A549 (cell line): ENCODE results near the gene CTBP2. TPM values are rescaled to one million over a fixed set of nuclear protein-coding genes. Genes with fewer than 3 reads are reported as not detected.
A peak's percentile ranks its signal among the peaks of the same experiment; 100 is the strongest.

Source experiments
- ATAC-seq, 2 experiments: fragments of 200-7000 bp in 1 of 2; fragments of >200 bp in 1 of 2; cut with Nextera tagmentation in 1 of 2; cut with Tn5 transposase in 1 of 2; 3 replicates each; pipeline versions ENCODE4 v1.8.0 to v1.9.1; 2018 to 2020; ENCODE audit warnings: mild to moderate bottlenecking in 1 of 2, moderate library complexity in 1 of 2
- CTCF ChIA-PET: fragments of 300-600 bp; sonication (Branson Sonifier 250); formaldehyde crosslinking; extraction: SDS; loops from one replicate; lab custom pipeline; 2021; ENCODE audit warnings: antibody characterized with exemption, inconsistent platforms; lab: Yijun Ruan, JAX
- POLR2A ChIA-PET: fragments of 350-600 bp; formaldehyde crosslinking; extraction: SDS; loops from one replicate; lab custom pipeline; 2021; ENCODE audit warnings: antibody characterized with exemption, inconsistent platforms; lab: Yijun Ruan, JAX
- DNase-seq, 2 experiments: peaks; one replicate each; pipeline versions ENCODE4 v3.0.0 to v3.0.0-alpha.2; 2011 to 2016; ENCODE audit warnings: low read depth in 1 of 2, low spot score in 1 of 2
- FAIRE-seq: peaks from 2 replicates; lab custom pipeline; 2011; peaks lifted over from hg19 to GRCh38; lab: Jason Lieb, UNC
- H3K27ac ChIP-seq, 2 experiments: fragments of >200 bp; sonication (Bioruptor Twin); formaldehyde crosslinking; 3 replicates each; pipeline ENCODE4 v1.5.1; 2016 to 2017
- H3K4me1 ChIP-seq: fragments of >200 bp; sonication (Bioruptor Twin); formaldehyde crosslinking; 3 replicates; pipeline ENCODE4 v1.6.1; 2016
- H3K4me2 ChIP-seq: fragments of >200 bp; sonication (Bioruptor Twin); formaldehyde crosslinking; 3 replicates; pipeline ENCODE4 v1.6.1; 2016
- H3K4me3 ChIP-seq: fragments of >200 bp; sonication (Bioruptor Twin); formaldehyde crosslinking; 3 replicates; pipeline ENCODE4 v1.5.1; 2016
- H3K9me3 ChIP-seq: fragments of >200 bp; sonication (Bioruptor Twin); formaldehyde crosslinking; 3 replicates; pipeline ENCODE4 v1.6.1; 2016
- BHLHE40 ChIP-seq: IDR thresholded peaks from 2 replicates; pipeline ENCODE4 v1.6.1; 2012; ENCODE audit warnings: low read depth, low read length, inconsistent platforms
- CBX2 ChIP-seq: fragments of 200-600 bp; sonication (generic); IDR thresholded peaks from 2 replicates; pipeline ENCODE4 v1.6.1; 2016; ENCODE audit warnings: low read depth, mild to moderate bottlenecking, borderline replicate concordance
- CHD4 ChIP-seq: fragments of 200-600 bp; sonication (generic); IDR thresholded peaks from 2 replicates; pipeline ENCODE4 v1.6.1; 2016; ENCODE audit warnings: antibody characterized with exemption, mild to moderate bottlenecking, borderline replicate concordance
- EHF ChIP-seq: fragments of 250-450 bp; sonication (Bioruptor Pico); IDR thresholded peaks from 2 replicates; pipeline ENCODE4 v1.5.0; 2020; ENCODE audit warnings: mild to moderate bottlenecking
- EP300 ChIP-seq, 2 experiments: fragments of >200 bp; sonication (Bioruptor Twin); formaldehyde crosslinking; IDR thresholded peaks; 2 replicates in 1 of 2; 3 replicates in 1 of 2; pipeline ENCODE4 v1.6.1; 2016 to 2017
- ESRRA ChIP-seq: fragments of 150-350 bp; IDR thresholded peaks from 2 replicates; pipeline ENCODE4 v1.6.1; 2014; ENCODE audit warnings: mild to moderate bottlenecking, low read length, borderline replicate concordance
- FOSB ChIP-seq: fragments of 250-450 bp; sonication (Bioruptor Pico); IDR thresholded peaks from 2 replicates; pipeline ENCODE4 v1.5.0; 2020; ENCODE audit warnings: mild to moderate bottlenecking, moderate library complexity
- HOXA7 ChIP-seq: fragments of 250-450 bp; sonication (Bioruptor Pico); IDR thresholded peaks from 2 replicates; pipeline ENCODE4 v1.5.0; 2020; ENCODE audit warnings: mild to moderate bottlenecking, moderate library complexity
- JUN ChIP-seq, 2 experiments: fragments of >200 bp; sonication (Bioruptor Twin); formaldehyde crosslinking; IDR thresholded peaks; 2 replicates in 1 of 2; 3 replicates in 1 of 2; pipeline ENCODE4 v1.6.1; 2016 to 2017
- KDM5A ChIP-seq: fragments of 200-600 bp; sonication (generic); IDR thresholded peaks from 2 replicates; pipeline ENCODE4 v1.6.1; 2016; ENCODE audit warnings: antibody characterized with exemption, mild to moderate bottlenecking
- MAFK ChIP-seq: fragments of 450-650 bp; IDR thresholded peaks from 2 replicates; pipeline ENCODE4 v1.6.1; 2014; ENCODE audit not compliant: partially characterized antibody
- MYC ChIP-seq: IDR thresholded peaks from 2 replicates; pipeline ENCODE4 v1.6.1; 2012; ENCODE audit warnings: mild to moderate bottlenecking, inconsistent platforms, low read length, improper control_type of control experiment, borderline replicate concordance
- NFE2L2 ChIP-seq: fragments of 150-350 bp; conservative IDR thresholded peaks from 2 replicates; pipeline ENCODE4 v1.6.1; 2014; ENCODE audit warnings: low read length
- RFX5 ChIP-seq: fragments of 450-650 bp; IDR thresholded peaks from 2 replicates; pipeline ENCODE4 v1.7.1; 2014; ENCODE audit warnings: antibody characterized with exemption, mild to moderate bottlenecking, moderate library complexity
- RNF2 ChIP-seq: fragments of 200-600 bp; sonication (generic); IDR thresholded peaks from 2 replicates; pipeline ENCODE4 v1.6.1; 2016; ENCODE audit warnings: low read depth, mild to moderate bottlenecking, antibody characterized with exemption, moderate library complexity, borderline replicate concordance
- ZC3H11A ChIP-seq: fragments of 450-650 bp; IDR thresholded peaks from 2 replicates; pipeline ENCODE4 v1.6.1; 2014; ENCODE audit warnings: antibody characterized with exemption, mild to moderate bottlenecking
- ZNF302 ChIP-seq: fragments of 250-450 bp; sonication (Bioruptor Pico); IDR thresholded peaks from 2 replicates; pipeline ENCODE4 v1.9.0; 2021; ENCODE audit warnings: inconsistent platforms, mild to moderate bottlenecking, moderate library complexity
- WGBS: methylation state at CpG from one replicate; pipeline ENCODE4 v1.1.6; 2017; ENCODE audit errors: missing lambda C conversion rate; 5-methylcytosine and 5-hydroxymethylcytosine counted together
- polyA plus RNA-seq, 4 experiments: library from polyadenylated mRNA; depleted of rRNA in 3 of 4; stranded (reverse); fragments of >200 nt; fragmentation: RNase III in 1 of 4; extraction: RNeasy Plus Mini Kit Qiagen cat#74134 plus additional on column Dnase treatment in 1 of 4; gene quantifications; 2 replicates in 3 of 4; 3 replicates in 1 of 4; pipeline ENCODE4 v1.2.3, GENCODE V29; 2011 to 2017
- TF ChIP-seq, protein P1 (sequence below): fragments of 250-450 bp; sonication (Bioruptor Pico); IDR thresholded peaks from 2 replicates; pipeline ENCODE4 v1.5.0; 2020; ENCODE audit warnings: low read depth, mild to moderate bottlenecking, moderate library complexity
- TF ChIP-seq, protein P2 (sequence below): fragments of 200-600 bp; sonication (generic); IDR thresholded peaks from 2 replicates; pipeline ENCODE4 v1.6.1; 2016; ENCODE audit warnings: antibody characterized with exemption, mild to moderate bottlenecking, moderate library complexity
- TF ChIP-seq, protein P3 (sequence below): fragments of 450-650 bp; IDR thresholded peaks from 2 replicates; pipeline ENCODE4 v1.6.1; 2014; ENCODE audit warnings: antibody characterized with exemption

Gene CTBP2
- polyA plus RNA-seq, 2 of the 4 experiments (the other 2 are of a cell fraction): 74.9 to 78.9 TPM

DNA sequence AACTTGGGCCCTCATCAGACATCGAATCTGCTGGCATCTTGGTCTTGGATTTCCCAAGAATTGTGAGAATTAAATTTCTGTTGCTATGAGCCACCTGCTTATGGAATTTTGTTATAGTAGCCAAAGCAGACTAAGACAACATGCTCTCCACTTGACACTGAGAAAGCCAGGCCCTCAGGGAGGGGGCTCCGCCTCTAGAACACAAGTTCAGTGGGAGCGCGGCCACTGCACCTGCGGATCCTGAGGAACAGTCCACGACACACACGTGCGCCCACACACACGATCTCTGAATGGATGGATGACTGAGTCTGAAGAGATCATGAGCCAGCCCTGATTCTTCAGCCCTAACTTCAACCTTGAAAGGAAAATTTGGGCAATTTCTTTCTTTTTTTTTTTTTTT lies 73.7 kb downstream of the CTBP2 start:
- 85% methylated on average over 9 of the region's 9 CpGs for WGBS
- no peaks in the 10 kb centered on the region for H3K9me3 ChIP-seq

DNA sequence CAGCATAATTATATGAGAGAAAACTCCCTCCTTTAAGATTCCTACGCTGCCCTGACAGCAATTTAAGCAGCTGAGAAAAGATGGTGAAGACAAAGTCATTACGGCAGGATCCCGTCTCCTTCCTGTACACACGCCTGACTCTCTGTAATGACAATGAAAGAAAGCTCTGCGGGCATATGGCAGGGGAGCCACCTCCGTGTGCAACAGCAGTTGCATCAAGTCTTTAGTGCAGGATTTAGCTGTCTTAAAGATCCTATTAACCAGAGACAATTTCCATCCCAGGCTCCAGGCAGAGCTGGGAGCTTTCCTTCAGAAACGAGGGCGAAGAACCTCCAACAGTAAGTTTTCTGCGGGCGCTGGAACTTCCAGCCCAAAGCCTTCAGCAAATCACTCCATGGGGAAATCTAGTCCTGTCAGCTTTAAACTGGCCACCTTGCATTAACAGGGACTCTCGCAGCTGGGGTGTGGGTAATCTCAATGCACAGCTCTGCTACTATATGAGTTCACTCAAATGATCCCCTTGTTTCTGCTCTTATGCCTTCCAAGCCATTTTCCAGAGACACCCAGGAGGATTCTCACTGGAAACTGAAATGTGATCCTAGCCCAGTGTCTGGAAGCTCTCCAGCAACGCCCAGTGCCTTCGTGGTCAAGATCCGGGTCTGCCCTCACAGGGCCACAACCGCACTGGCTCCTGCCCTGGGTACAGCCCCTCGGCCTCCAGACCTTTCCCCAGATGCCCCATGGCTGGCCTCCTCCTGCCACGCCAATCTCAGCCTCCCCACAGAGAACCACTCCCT lies 74.9 kb downstream of the CTBP2 start:
- WGBS: 56% methylated on average over 17 of the region's 17 CpGs
- Histone ChIP-seq H3K9me3 (no peaks in the 10 kb centered on the region), H3K4me1 (peaks cover 55% of the 10 kb centered on the region), H3K4me3 (no peak overlapping the region), H3K27ac (peak overlapping the region; percentile 78 to 89), H3K4me2 (peak overlapping the region; percentile 78)
- TF ChIP-seq JUN (IDR thresholded peaks at IDR 0.05) (no peak), MYC (no peak), FOSB (CRISPR knock-in tag) (no peak), EHF (CRISPR knock-in tag) (no peak), RNF2 (no peak), KDM5A (no peak), RFX5 (no peak), MAFK (no peak), NFE2L2 (no peak), ZC3H11A (no peak), EP300 (IDR thresholded peaks at IDR 0.05) (no peak), BHLHE40 (no peak), CHD4 (no peak)
- TF ChIP-seq, protein P1, sequence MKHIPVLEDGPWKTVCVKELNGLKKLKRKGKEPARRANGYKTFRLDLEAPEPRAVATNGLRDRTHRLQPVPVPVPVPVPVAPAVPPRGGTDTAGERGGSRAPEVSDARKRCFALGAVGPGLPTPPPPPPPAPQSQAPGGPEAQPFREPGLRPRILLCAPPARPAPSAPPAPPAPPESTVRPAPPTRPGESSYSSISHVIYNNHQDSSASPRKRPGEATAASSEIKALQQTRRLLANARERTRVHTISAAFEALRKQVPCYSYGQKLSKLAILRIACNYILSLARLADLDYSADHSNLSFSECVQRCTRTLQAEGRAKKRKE (CRISPR knock-in tag): no peak
- TF ChIP-seq, protein P2, sequence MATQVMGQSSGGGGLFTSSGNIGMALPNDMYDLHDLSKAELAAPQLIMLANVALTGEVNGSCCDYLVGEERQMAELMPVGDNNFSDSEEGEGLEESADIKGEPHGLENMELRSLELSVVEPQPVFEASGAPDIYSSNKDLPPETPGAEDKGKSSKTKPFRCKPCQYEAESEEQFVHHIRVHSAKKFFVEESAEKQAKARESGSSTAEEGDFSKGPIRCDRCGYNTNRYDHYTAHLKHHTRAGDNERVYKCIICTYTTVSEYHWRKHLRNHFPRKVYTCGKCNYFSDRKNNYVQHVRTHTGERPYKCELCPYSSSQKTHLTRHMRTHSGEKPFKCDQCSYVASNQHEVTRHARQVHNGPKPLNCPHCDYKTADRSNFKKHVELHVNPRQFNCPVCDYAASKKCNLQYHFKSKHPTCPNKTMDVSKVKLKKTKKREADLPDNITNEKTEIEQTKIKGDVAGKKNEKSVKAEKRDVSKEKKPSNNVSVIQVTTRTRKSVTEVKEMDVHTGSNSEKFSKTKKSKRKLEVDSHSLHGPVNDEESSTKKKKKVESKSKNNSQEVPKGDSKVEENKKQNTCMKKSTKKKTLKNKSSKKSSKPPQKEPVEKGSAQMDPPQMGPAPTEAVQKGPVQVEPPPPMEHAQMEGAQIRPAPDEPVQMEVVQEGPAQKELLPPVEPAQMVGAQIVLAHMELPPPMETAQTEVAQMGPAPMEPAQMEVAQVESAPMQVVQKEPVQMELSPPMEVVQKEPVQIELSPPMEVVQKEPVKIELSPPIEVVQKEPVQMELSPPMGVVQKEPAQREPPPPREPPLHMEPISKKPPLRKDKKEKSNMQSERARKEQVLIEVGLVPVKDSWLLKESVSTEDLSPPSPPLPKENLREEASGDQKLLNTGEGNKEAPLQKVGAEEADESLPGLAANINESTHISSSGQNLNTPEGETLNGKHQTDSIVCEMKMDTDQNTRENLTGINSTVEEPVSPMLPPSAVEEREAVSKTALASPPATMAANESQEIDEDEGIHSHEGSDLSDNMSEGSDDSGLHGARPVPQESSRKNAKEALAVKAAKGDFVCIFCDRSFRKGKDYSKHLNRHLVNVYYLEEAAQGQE: no peak
- ATAC-seq: peak; percentile 4 to 16; a peak in 4 of 6 replicates
- CTCF ChIA-PET: interaction anchor here (0.7 to 3.5 kb wide), 11 partner anchors 11 to 55 kb away, joined by 3 to 16 read pairs (median 5); no protein-coding TSS in a partner anchor
- no peak for FAIRE-seq
- POLR2A ChIA-PET: interaction anchor here (1.0 to 1.4 kb wide), 3 partner anchors 38 to 634 kb away, joined by 3 read pairs; partner anchors contain the start of gene EDRF1
- peak; percentile 14 to 41 for DNase-seq

More for the DNA sequence above, 73.7 kb downstream of the CTBP2 start:
- DNase-seq (no peak), ATAC-seq (no peak), FAIRE-seq (no peak)
- no peak overlapping the region for H3K4me3 ChIP-seq
- POLR2A ChIA-PET: no interaction called here
- H3K27ac ChIP-seq: no peak overlapping the region
- peaks cover 48% of the 10 kb centered on the region for H3K4me1 ChIP-seq
- CTCF ChIA-PET: interaction anchor here (1.7 to 2.2 kb wide), 2 partner anchors 37 to 39 kb away, joined by 7 to 9 read pairs; no protein-coding TSS in a partner anchor
- no peak for TF ChIP-seq NFE2L2
- TF ChIP-seq HOXA7 (CRISPR knock-in tag): no peak
- TF ChIP-seq ZNF302 (CRISPR knock-in tag): no peak
- no peak for TF ChIP-seq CBX2
- no peak for TF ChIP-seq ESRRA
- TF ChIP-seq, protein P3, sequence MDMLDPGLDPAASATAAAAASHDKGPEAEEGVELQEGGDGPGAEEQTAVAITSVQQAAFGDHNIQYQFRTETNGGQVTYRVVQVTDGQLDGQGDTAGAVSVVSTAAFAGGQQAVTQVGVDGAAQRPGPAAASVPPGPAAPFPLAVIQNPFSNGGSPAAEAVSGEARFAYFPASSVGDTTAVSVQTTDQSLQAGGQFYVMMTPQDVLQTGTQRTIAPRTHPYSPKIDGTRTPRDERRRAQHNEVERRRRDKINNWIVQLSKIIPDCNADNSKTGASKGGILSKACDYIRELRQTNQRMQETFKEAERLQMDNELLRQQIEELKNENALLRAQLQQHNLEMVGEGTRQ: no peak
- TF ChIP-seq BHLHE40: no peak
- H3K4me2 ChIP-seq: no peak overlapping the region
